Inflammatory macrophage treated with lipopolysaccharide for 1 hour (primary cell): ENCODE data around the gene WNT11.

Experiments used
- DNase-seq, 2 donors: peaks; one replicate each; pipeline ENCODE4 v3.0.0-alpha.2; 2020 to 2022

Gene WNT11

GRCh38 chr11:76237914-76238313, 31.6 kb upstream of the WNT11 start:
- peak; percentile 28 to 38 for DNase-seq

- DNase-seq, result no peak
Observed at GRCh38 chr11:76237000-76237649, 30.8 kb upstream of the WNT11 start.

- DNase-seq, result peak; percentile 42 to 47
Observed at GRCh38 chr11:76236092-76236999, 30.0 kb upstream of the WNT11 start.

- DNase-seq, result peak; percentile 80 to 99
Observed at GRCh38 chr11:76235233-76236091, 29.2 kb upstream of the WNT11 start.

GRCh38 chr11:76234416-76235232, 28.3 kb upstream of the WNT11 start:
- DNase-seq, result peak; percentile 63 to 68

- DNase-seq, result peak in 1 of 2 donors; percentile 24
Observed at GRCh38 chr11:76234021-76234415, 27.7 kb upstream of the WNT11 start.

- no peak for DNase-seq
Observed at GRCh38 chr11:76233196-76233921, 27.1 kb upstream of the WNT11 start.

GRCh38 chr11:76232026-76232665, 25.8 kb upstream of the WNT11 start:
- no peak for DNase-seq

- DNase-seq, result peak in 1 of 2 donors; percentile 28
Observed at GRCh38 chr11:76231121-76231738, 24.9 kb upstream of the WNT11 start.

- no peak for DNase-seq
Observed at GRCh38 chr11:76230392-76230791, 24.1 kb upstream of the WNT11 start.

- no peak for DNase-seq
Observed at GRCh38 chr11:76229690-76230240, 23.5 kb upstream of the WNT11 start.

GRCh38 chr11:76228875-76229149, 22.5 kb upstream of the WNT11 start:
- no peak for DNase-seq

- DNase-seq, result no peak
Observed at GRCh38 chr11:76228071-76228874, 22.0 kb upstream of the WNT11 start.

- DNase-seq, result no peak
Observed at GRCh38 chr11:76226626-76227025, 20.3 kb upstream of the WNT11 start.

- no peak for DNase-seq
Observed at GRCh38 chr11:76225122-76225611, 18.9 kb upstream of the WNT11 start.

GRCh38 chr11:76224461-76225121, 18.3 kb upstream of the WNT11 start:
- no peak for DNase-seq

GRCh38 chr11:76221365-76221764, 15.1 kb upstream of the WNT11 start:
- no peak for DNase-seq

- no peak for DNase-seq
Observed at GRCh38 chr11:76219243-76219642, 12.9 kb upstream of the WNT11 start.
